PC-9 (cell line): ENCODE measurements around the gene FAM163B. TPM values are rescaled to one million over a fixed set of nuclear protein-coding genes. Genes with fewer than 3 reads are reported as not detected.

ENCODE experiments used
- BruUV-seq: library from RNA; stranded (reverse); fragments of 400-500 nt; replicated peaks from 2 replicates; lab custom pipeline; 2021; lab: Mats Ljungman, UMichigan
- CTCF ChIA-PET: fragments of 300-600 bp; sonication (Branson Sonifier 250); formaldehyde crosslinking; loops from one replicate; lab custom pipeline; 2022; ENCODE audit warnings: antibody characterized with exemption; lab: Charles Lee
- POLR2A ChIA-PET: fragments of 300-600 bp; sonication (Branson Sonifier 250); formaldehyde crosslinking; loops from one replicate; lab custom pipeline; 2022; ENCODE audit warnings: antibody characterized with exemption; ENCODE audit not compliant: unreplicated experiment; lab: Charles Lee
- DNase-seq, 2 experiments: peaks; one replicate each; pipeline versions ENCODE4 v3.0.0 to v3.0.0-alpha.2; 2015 to 2022; ENCODE audit warnings: mixed read lengths in 1 of 2
- H2AFZ ChIP-seq: fragments of 200-600 bp; sonication (generic); 2 replicates; pipeline ENCODE4 v1.8.1; 2017; ENCODE audit warnings: antibody characterized with exemption
- H3F3A ChIP-seq: fragments of 200-600 bp; sonication (generic); 2 replicates; pipeline ENCODE4 v1.8.1; 2017; ENCODE audit warnings: antibody characterized with exemption, mild to moderate bottlenecking, low read depth; ENCODE audit not compliant: insufficient read depth
- H3K27ac ChIP-seq: fragments of 200-600 bp; sonication (generic); 2 replicates; pipeline ENCODE4 v1.6.1; 2016; ENCODE audit warnings: mixed run types
- H3K27me3 ChIP-seq: fragments of 200-600 bp; sonication (generic); 2 replicates; pipeline ENCODE4 v1.6.1; 2016; ENCODE audit warnings: low read depth, mixed run types; ENCODE audit not compliant: insufficient read depth
- H3K36me3 ChIP-seq: fragments of 200-600 bp; sonication (generic); 2 replicates; pipeline ENCODE4 v1.6.1; 2016; ENCODE audit warnings: low read depth, mixed run types
- H3K4me1 ChIP-seq: fragments of 200-600 bp; sonication (generic); replicated peaks from 2 replicates; pipeline ENCODE4 v1.6.1; 2016; ENCODE audit warnings: mixed run types; ENCODE audit not compliant: insufficient read depth
- H3K4me2 ChIP-seq: fragments of 200-600 bp; sonication (generic); 2 replicates; pipeline ENCODE4 v1.6.1; 2017; ENCODE audit warnings: mixed run types
- H3K4me3 ChIP-seq: fragments of 200-600 bp; sonication (generic); 2 replicates; pipeline ENCODE4 v1.6.1; 2016; ENCODE audit warnings: mixed run types
- H3K79me2 ChIP-seq: fragments of 200-600 bp; sonication (generic); 2 replicates; pipeline ENCODE4 v1.6.1; 2017; ENCODE audit warnings: low read depth, mixed run types
- H3K9me2 ChIP-seq: fragments of 200-600 bp; sonication (generic); 2 replicates; pipeline ENCODE4 v1.8.1; 2017; ENCODE audit warnings: mild to moderate bottlenecking; ENCODE audit not compliant: insufficient read depth
- H3K9me3 ChIP-seq: fragments of 200-600 bp; sonication (generic); 2 replicates; pipeline ENCODE4 v1.8.1; 2016; ENCODE audit warnings: low read depth; ENCODE audit not compliant: insufficient read depth
- H4K20me1 ChIP-seq: fragments of 200-600 bp; sonication (generic); 2 replicates; pipeline ENCODE4 v1.8.1; 2017; ENCODE audit not compliant: insufficient read depth
- CTCF ChIP-seq: fragments of 200-600 bp; sonication (generic); conservative IDR thresholded peaks from 2 replicates; pipeline ENCODE4 v1.6.1; 2017; ENCODE audit warnings: mixed run types, antibody characterized with exemption, mild to moderate bottlenecking, moderate library complexity
- EZH2 ChIP-seq: fragments of 200-600 bp; sonication (generic); IDR thresholded peaks from 2 replicates; pipeline ENCODE4 v1.8.0; 2017; ENCODE audit warnings: antibody characterized with exemption, low read depth
- intact Hi-C: fragments of 100-400 bp; cut with micrococcal nuclease; formaldehyde crosslinking; loops from one replicate; pipeline ENCODE4 v1.10.0; 2022; ENCODE audit not compliant: unreplicated experiment
- total RNA-seq: library from RNA; stranded (reverse); gene quantifications from 2 replicates; pipeline ENCODE4 v1.2.3, GENCODE V29; 2021

The FAM163B gene
- total RNA-seq, 1 experiment from 2014 or later = not detected

GRCh38 chr9:133595910-133596309, 13.3 kb downstream of the FAM163B start:
- BruUV-seq = no TSS peak
- ChIA-PET CTCF (no interaction called here), POLR2A (no interaction called here)
- DNase-seq = no peak
- no peaks in the 10 kb centered on the region for H3K4me1 ChIP-seq
- no peak overlapping the region for H3K4me2 ChIP-seq
- no peak overlapping the region for H3K27ac ChIP-seq
- H3K36me3 ChIP-seq = no peaks in the 10 kb centered on the region
- no peaks in the 10 kb centered on the region for H3K9me2 ChIP-seq
- no peaks in the 10 kb centered on the region for H3K79me2 ChIP-seq
- peaks cover 87% of the 10 kb centered on the region for H3K27me3 ChIP-seq
- TF ChIP-seq CTCF (no peak), EZH2 (no peak)
- intact Hi-C loops = no loop called here
- no peaks in the 10 kb centered on the region for H4K20me1 ChIP-seq
- peaks cover 6% of the 10 kb centered on the region; the same call in 1 of the 2 replicates for H3F3A ChIP-seq
- H3K9me3 ChIP-seq = peaks cover 6% of the 10 kb centered on the region; the same call in 1 of the 2 replicates
- H3K4me3 ChIP-seq = no peak overlapping the region
- no peak overlapping the region for H2AFZ ChIP-seq

GRCh38 chr9:133594310-133594709, 14.9 kb downstream of the FAM163B start:
- Histone ChIP-seq H3K27ac (no peak overlapping the region), H3K9me2 (no peaks in the 10 kb centered on the region), H3K36me3 (no peaks in the 10 kb centered on the region), H3K4me2 (no peak overlapping the region), H3K79me2 (no peaks in the 10 kb centered on the region), H4K20me1 (no peaks in the 10 kb centered on the region), H3K27me3 (peaks cover 78% of the 10 kb centered on the region), H3K4me1 (no peaks in the 10 kb centered on the region), H3F3A (peaks cover under 1% of the 10 kb centered on the region; the same call in 1 of the 2 replicates), H2AFZ (no peak overlapping the region), H3K9me3 (peaks cover 6% of the 10 kb centered on the region; the same call in 1 of the 2 replicates), H3K4me3 (no peak overlapping the region)
- no peak for TF ChIP-seq EZH2
- TF ChIP-seq CTCF = no peak
- POLR2A ChIA-PET = no interaction called here
- intact Hi-C loops = no loop called here
- DNase-seq = no peak
- CTCF ChIA-PET = no interaction called here
- no TSS peak for BruUV-seq

DNA sequence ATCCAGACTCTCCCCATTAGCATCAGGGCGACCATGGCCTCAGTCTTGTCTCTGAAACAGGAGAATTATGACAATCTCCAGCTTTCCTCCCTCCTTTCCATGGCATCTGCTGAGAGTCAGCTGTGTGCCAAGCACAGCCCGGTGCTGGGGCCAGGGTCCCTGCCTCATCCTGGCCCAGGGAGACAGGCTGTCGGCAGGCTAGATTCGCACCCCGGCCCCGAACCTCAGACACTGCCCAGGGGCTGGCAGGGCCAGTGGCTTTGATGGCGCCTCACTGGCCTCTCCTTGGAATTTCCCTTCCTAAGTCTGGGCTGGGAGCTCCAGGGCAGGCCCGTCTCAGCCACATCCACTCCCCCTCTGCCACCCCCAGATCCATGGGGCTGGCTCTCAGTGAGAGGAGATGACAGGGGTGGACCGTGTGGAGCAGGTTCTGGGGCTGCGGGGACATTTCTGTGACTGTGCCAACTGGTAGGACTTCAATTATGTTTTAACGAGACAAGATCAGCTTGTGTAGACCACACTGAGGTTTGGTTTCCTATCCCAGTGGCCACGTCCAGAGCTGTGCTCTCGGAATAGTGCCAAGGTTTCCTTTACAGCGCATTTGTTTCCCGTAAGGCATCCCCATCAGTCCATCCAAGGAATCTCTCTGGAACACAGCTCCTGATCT, 15.5 kb downstream of the FAM163B start:
- DNase-seq = no peak
- Histone ChIP-seq H4K20me1 (no peaks in the 10 kb centered on the region), H3K4me3 (no peak overlapping the region), H3K79me2 (no peaks in the 10 kb centered on the region), H3F3A (no peaks in the 10 kb centered on the region), H3K27me3 (peaks cover 72% of the 10 kb centered on the region), H3K9me2 (no peaks in the 10 kb centered on the region), H3K27ac (no peak overlapping the region), H2AFZ (no peak overlapping the region), H3K4me2 (no peak overlapping the region), H3K4me1 (no peaks in the 10 kb centered on the region), H3K36me3 (no peaks in the 10 kb centered on the region), H3K9me3 (peaks cover 6% of the 10 kb centered on the region; the same call in 1 of the 2 replicates)
- ChIA-PET POLR2A (no interaction called here), CTCF (no interaction called here)
- TF ChIP-seq CTCF (no peak), EZH2 (no peak)
- BruUV-seq = no TSS peak
- intact Hi-C loops = no loop called here
